HUES64 (cell line): ENCODE data around the gene FCHSD1.

Experiments used
- H3K27ac ChIP-seq: 2 replicates; pipeline ENCODE4 v1.7.0; 2013; ENCODE audit warnings: low read depth, low read length, inconsistent platforms
- H3K27me3 ChIP-seq: 2 replicates; pipeline ENCODE4 v1.6.1; 2013; ENCODE audit warnings: mild to moderate bottlenecking, low read length; ENCODE audit not compliant: insufficient read depth
- H3K36me3 ChIP-seq: 2 replicates; pipeline ENCODE4 v1.6.1; 2013; ENCODE audit warnings: mild to moderate bottlenecking, low read length; ENCODE audit not compliant: insufficient read depth
- H3K4me1 ChIP-seq: 2 replicates; pipeline ENCODE4 v1.6.1; 2013; ENCODE audit warnings: mild to moderate bottlenecking, low read length, moderate library complexity; ENCODE audit not compliant: insufficient read depth
- H3K4me3 ChIP-seq: 2 replicates; pipeline ENCODE4 v1.5.1; 2013; ENCODE audit warnings: mild to moderate bottlenecking, low read length, moderate library complexity
- H3K9ac ChIP-seq: 2 replicates; pipeline ENCODE4 v1.6.1; 2013; ENCODE audit warnings: mild to moderate bottlenecking, low read depth, low read length
- H3K9me3 ChIP-seq: 2 replicates; pipeline ENCODE4 v1.6.1; 2013; ENCODE audit warnings: low read depth, low read length; ENCODE audit not compliant: insufficient read depth
- WGBS: fragments of 150-250, 120-280 bp; methylation state at CpG from one replicate; pipeline ENCODE4 v1.1.7; 2013; ENCODE audit warnings: missing lambda C conversion rate; 5-methylcytosine and 5-hydroxymethylcytosine counted together

FCHSD1 gene

GRCh38 chr5:141639357-141640050, 11.7 kb downstream of the FCHSD1 start:
- Histone ChIP-seq H3K27ac (no peak overlapping the region), H3K27me3 (peaks cover 7% of the 10 kb centered on the region; the same call in 1 of the 2 replicates), H3K4me1 (peaks cover 3% of the 10 kb centered on the region), H3K9me3 (no peaks in the 10 kb centered on the region), H3K36me3 (peaks cover 35% of the 10 kb centered on the region), H3K9ac (no peak overlapping the region), H3K4me3 (no peak overlapping the region)
- WGBS, result 89% methylated on average over 12 of the region's 12 CpGs

- 100% methylated on average over 2 of the region's 2 CpGs for WGBS
- Histone ChIP-seq H3K4me1 (peaks cover 3% of the 10 kb centered on the region), H3K27me3 (peaks cover 7% of the 10 kb centered on the region; the same call in 1 of the 2 replicates), H3K4me3 (no peak overlapping the region), H3K9me3 (no peaks in the 10 kb centered on the region), H3K9ac (no peak overlapping the region), H3K36me3 (peaks cover 29% of the 10 kb centered on the region), H3K27ac (no peak overlapping the region)
Observed at GRCh38 chr5:141638771-141639170, 12.4 kb downstream of the FCHSD1 start.

GRCh38 chr5:141637767-141638419, 13.3 kb downstream of the FCHSD1 start:
- Histone ChIP-seq H3K9ac (peak overlapping the region; percentile 91), H3K27ac (no peak overlapping the region; the same call in 1 of the 2 replicates)

GRCh38 chr5:141637123-141637766, 14.0 kb downstream of the FCHSD1 start:
- H3K9me3 ChIP-seq, result no peaks in the 10 kb centered on the region
- peaks cover 3% of the 10 kb centered on the region for H3K4me1 ChIP-seq
- H3K27me3 ChIP-seq, result peaks cover 7% of the 10 kb centered on the region; the same call in 1 of the 2 replicates
- peaks cover 30% of the 10 kb centered on the region for H3K36me3 ChIP-seq
- WGBS, result under 1% methylated on average over 63 of the region's 63 CpGs
- peak overlapping the region; percentile 58; the same call in 1 of the 2 replicates for H3K27ac ChIP-seq
- H3K4me3 ChIP-seq, result peak overlapping the region; percentile 99
- H3K9ac ChIP-seq, result peak overlapping the region; percentile 91

More at GRCh38 chr5:141637767-141638419, 13.3 kb downstream of the FCHSD1 start:
- Histone ChIP-seq H3K36me3 (peaks cover 29% of the 10 kb centered on the region), H3K27me3 (peaks cover 7% of the 10 kb centered on the region; the same call in 1 of the 2 replicates), H3K4me1 (peaks cover 3% of the 10 kb centered on the region), H3K9me3 (no peaks in the 10 kb centered on the region), H3K4me3 (peak overlapping the region; percentile 99)
- WGBS, result 8% methylated on average over 39 of the region's 40 CpGs

- under 1% methylated on average over 55 of the region's 55 CpGs for WGBS
- H3K27ac ChIP-seq, result peak within 1 kb of the TSS; percentile 85
Observed at GRCh38 chr5:141636413-141637122, 14.7 kb downstream of the FCHSD1 start, which contains the start of the genes HDAC3 and RELL2. Gene HDAC3, minus strand, starts transcription at chr5:141636849. Its CDS starts 59 bp downstream, at chr5:141636790. Gene RELL2, plus strand, starts transcription at chr5:141636997. Its CDS starts 1,229 bp downstream, at chr5:141638226.

GRCh38 chr5:141636106-141636412, 15.2 kb downstream of the FCHSD1 start:
- peaks cover 29% of the 10 kb centered on the region for H3K36me3 ChIP-seq
- H3K9ac ChIP-seq, result peak overlapping the region; percentile 91
- peak overlapping the region; percentile 99 for H3K4me3 ChIP-seq
- H3K27ac ChIP-seq, result peak overlapping the region; percentile 85; the same call in 1 of the 2 replicates
- H3K27me3 ChIP-seq, result peaks cover 7% of the 10 kb centered on the region; the same call in 1 of the 2 replicates
- peaks cover 3% of the 10 kb centered on the region for H3K4me1 ChIP-seq
- no peaks in the 10 kb centered on the region for H3K9me3 ChIP-seq
- WGBS, result 9% methylated on average over 4 of the region's 4 CpGs

More at GRCh38 chr5:141636413-141637122, 14.7 kb downstream of the FCHSD1 start, which contains the start of the genes HDAC3 and RELL2:
- H3K9ac ChIP-seq, result peak within 1 kb of the TSS; percentile 91
- peak within 1 kb of the TSS; percentile 99 for H3K4me3 ChIP-seq
- peaks cover 31% of the 10 kb centered on the region for H3K36me3 ChIP-seq
- peaks cover 3% of the 10 kb centered on the region for H3K4me1 ChIP-seq
- H3K27me3 ChIP-seq, result peaks cover 7% of the 10 kb centered on the region; the same call in 1 of the 2 replicates
- H3K9me3 ChIP-seq, result no peaks in the 10 kb centered on the region

GRCh38 chr5:141635646-141636045, 15.6 kb downstream of the FCHSD1 start:
- Histone ChIP-seq H3K9ac (no peak overlapping the region), H3K9me3 (no peaks in the 10 kb centered on the region), H3K27me3 (peaks cover 7% of the 10 kb centered on the region; the same call in 1 of the 2 replicates), H3K27ac (no peak overlapping the region), H3K4me1 (peaks cover 3% of the 10 kb centered on the region), H3K4me3 (peak overlapping the region; percentile 99), H3K36me3 (peaks cover 30% of the 10 kb centered on the region)
- 89% methylated on average over 4 of the region's 7 CpGs for WGBS

- WGBS, result 89% methylated on average over 6 of the region's 6 CpGs
- Histone ChIP-seq H3K9ac (no peak overlapping the region), H3K36me3 (peaks cover 35% of the 10 kb centered on the region), H3K4me1 (peaks cover 3% of the 10 kb centered on the region), H3K27ac (no peak overlapping the region), H3K9me3 (no peaks in the 10 kb centered on the region), H3K4me3 (no peak overlapping the region), H3K27me3 (peaks cover 7% of the 10 kb centered on the region; the same call in 1 of the 2 replicates)
Observed at GRCh38 chr5:141634720-141635119, 16.5 kb downstream of the FCHSD1 start.

- Histone ChIP-seq H3K4me1 (peaks cover 3% of the 10 kb centered on the region), H3K4me3 (no peak overlapping the region), H3K36me3 (peaks cover 42% of the 10 kb centered on the region), H3K9me3 (no peaks in the 10 kb centered on the region), H3K27ac (no peak overlapping the region), H3K27me3 (peaks cover 7% of the 10 kb centered on the region; the same call in 1 of the 2 replicates), H3K9ac (no peak overlapping the region)
- 95% methylated on average over 4 of the region's 5 CpGs for WGBS
Observed at GRCh38 chr5:141633871-141634561, 17.2 kb downstream of the FCHSD1 start.

- Histone ChIP-seq H3K27me3 (peaks cover 6% of the 10 kb centered on the region; the same call in 1 of the 2 replicates), H3K36me3 (peaks cover 56% of the 10 kb centered on the region), H3K4me3 (no peak overlapping the region), H3K27ac (no peak overlapping the region), H3K9me3 (no peaks in the 10 kb centered on the region), H3K4me1 (no peaks in the 10 kb centered on the region; the same call in 1 of the 2 replicates), H3K9ac (no peak overlapping the region)
- WGBS, result 91% methylated on average over 2 of the region's 2 CpGs
Observed at GRCh38 chr5:141632650-141633049, 18.6 kb downstream of the FCHSD1 start.
